Sigmoid colon (tissue), 3 donors: ENCODE measurements around the gene PPM1F.

Experiments used
- CTCF ChIP-seq, 4 experiments: fragments of 450-650 bp in 3 of 4; fragments of 200-600 bp in 1 of 4; IDR thresholded peaks; one replicate each; pipeline ENCODE4 v1.5.1; 2016 to 2019; ENCODE audit warnings: antibody characterized with exemption in 4 of 4, mild to moderate bottlenecking in 3 of 4, moderate library complexity in 2 of 4
- POLR2A ChIP-seq, 2 donors: fragments of 450-650 bp; IDR thresholded peaks; one replicate each; pipeline ENCODE4 v1.6.1; 2016; ENCODE audit warnings: antibody characterized with exemption in 2 of 2, mild to moderate bottlenecking in 2 of 2, moderate library complexity in 2 of 2

- TF ChIP-seq CTCF (IDR thresholded peaks at IDR 0.05), result no peak
- TF ChIP-seq POLR2A (IDR thresholded peaks at IDR 0.05), result no peak
Observed at GRCh38 chr22:21961127-21961867, 8.6 kb upstream of the PPM1F start.
